Measurements from ENCODE around the gene GATA1. TPM values are rescaled to one million over a fixed set of nuclear protein-coding genes. Genes with fewer than 3 reads are reported as not detected.
A peak's percentile ranks its signal among the peaks of the same experiment; 100 is the strongest.
"Not testable (repeated sequence)": the region's sequence is repeated elsewhere in the genome, so short reads cannot be mapped to it uniquely, and the experiment has no call there.

GATA1 gene
- total RNA-seq, 2 experiments from 2014 or later: not detected

DNA sequence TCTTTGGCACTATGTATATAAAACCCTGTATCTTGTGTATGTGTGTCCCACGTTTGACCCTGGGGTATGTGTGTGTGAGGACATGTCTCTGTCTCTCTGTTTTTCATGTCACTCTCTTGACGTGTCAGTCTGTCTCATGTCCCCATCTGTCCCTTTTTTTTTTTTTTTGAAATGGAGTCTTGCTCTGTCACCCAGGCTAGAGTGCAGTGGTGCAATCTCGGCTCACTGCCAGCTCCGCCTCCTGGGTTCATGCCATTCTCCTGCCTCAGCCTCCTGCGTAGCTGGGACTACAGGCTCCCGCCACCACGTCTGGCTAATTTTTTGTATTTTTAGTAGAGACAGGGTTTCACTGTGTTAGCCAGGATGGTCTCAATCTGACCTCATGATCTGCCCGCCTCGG lies 33.0 kb downstream of the GATA1 start:
- H3K27me3 Mint-ChIP-seq (ENCODE audit: low read depth); H3K9me3 Mint-ChIP-seq; DNase-seq; CTCF ChIA-PET; intact Hi-C loops (cut with micrococcal nuclease); H3K27ac Mint-ChIP-seq; H3K4me3 Mint-ChIP-seq; H3K4me1 Mint-ChIP-seq (ENCODE audit: low read depth): not testable (repeated sequence)
- H3K36me3 Mint-ChIP-seq (ENCODE audit: low read depth): peaks cover 13% of the 10 kb centered on the region

DNA sequence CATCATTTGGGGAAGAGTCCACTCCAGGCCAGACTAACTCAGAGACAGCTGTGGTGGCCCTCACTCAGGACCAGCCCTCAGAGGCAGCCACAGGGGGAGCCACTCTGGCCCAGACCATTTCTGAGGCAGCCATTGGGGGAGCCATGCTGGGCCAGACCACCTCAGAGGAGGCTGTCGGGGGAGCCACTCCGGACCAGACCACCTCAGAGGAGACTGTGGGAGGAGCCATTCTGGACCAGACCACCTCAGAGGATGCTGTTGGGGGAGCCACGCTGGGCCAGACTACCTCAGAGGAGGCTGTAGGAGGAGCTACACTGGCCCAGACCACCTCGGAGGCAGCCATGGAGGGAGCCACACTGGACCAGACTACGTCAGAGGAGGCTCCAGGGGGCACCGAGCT lies 36.7 kb downstream of the GATA1 start:
- peaks cover 15% of the 10 kb centered on the region for H3K36me3 Mint-ChIP-seq (ENCODE audit: low read depth)
- no peak overlapping the region for H3K4me3 Mint-ChIP-seq
- DNase-seq: no peak
- no peaks in the 10 kb centered on the region for H3K9me3 Mint-ChIP-seq
- CTCF ChIA-PET: no interaction called here
- intact Hi-C loops (cut with micrococcal nuclease): no loop called here
- peaks cover 8% of the 10 kb centered on the region for H3K27me3 Mint-ChIP-seq (ENCODE audit: low read depth)
- no peak overlapping the region for H3K27ac Mint-ChIP-seq
- H3K4me1 Mint-ChIP-seq (ENCODE audit: low read depth): peaks cover 4% of the 10 kb centered on the region

DNA sequence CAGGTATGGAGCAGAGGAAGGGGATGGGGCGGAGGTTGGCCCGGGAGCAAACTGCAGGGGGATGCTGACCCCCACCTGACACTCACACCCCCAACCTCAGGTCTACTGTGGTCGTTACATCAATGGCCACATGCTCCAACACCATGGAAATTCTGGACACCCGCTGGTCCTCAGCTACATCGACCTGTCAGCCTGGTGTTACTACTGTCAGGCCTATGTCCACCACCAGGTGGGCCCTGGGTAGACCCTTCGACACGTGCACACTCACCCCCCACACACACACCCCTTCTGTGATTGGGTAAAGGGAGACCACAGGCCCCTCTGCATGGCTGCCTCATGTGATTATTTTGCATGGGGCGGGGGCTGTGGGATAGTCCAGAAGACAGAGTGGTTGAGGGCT lies 37.7 kb downstream of the GATA1 start:
- H3K9me3 Mint-ChIP-seq: no peaks in the 10 kb centered on the region
- peaks cover 14% of the 10 kb centered on the region for H3K36me3 Mint-ChIP-seq (ENCODE audit: low read depth)
- H3K4me3 Mint-ChIP-seq: no peak overlapping the region
- intact Hi-C loops (cut with micrococcal nuclease): no loop called here
- no peak overlapping the region for H3K27ac Mint-ChIP-seq
- H3K4me1 Mint-ChIP-seq (ENCODE audit: low read depth): peaks cover 4% of the 10 kb centered on the region
- DNase-seq: no peak
- CTCF ChIA-PET: no interaction called here
- peaks cover 9% of the 10 kb centered on the region for H3K27me3 Mint-ChIP-seq (ENCODE audit: low read depth)

GRCh38 chrX:48826135-48826875 lies 39.9 kb downstream of the GATA1 start, which contains the start of gene ERAS:
Gene ERAS (plus strand): TSS chrX:48826513. CDS start chrX:48829124, 2,611 bp downstream.
- CTCF ChIA-PET: interaction anchor here (0.6 kb wide), 1 partner anchor 21 kb away, joined by 3 read pairs; no protein-coding TSS in a partner anchor
- peaks cover 15% of the 10 kb centered on the region for H3K27me3 Mint-ChIP-seq (ENCODE audit: low read depth)
- no peak within 1 kb of the TSS for H3K4me3 Mint-ChIP-seq
- H3K9me3 Mint-ChIP-seq: no peaks in the 10 kb centered on the region
- DNase-seq: peak; percentile 18
- H3K27ac Mint-ChIP-seq: no peak within 1 kb of the TSS
- intact Hi-C loops (cut with micrococcal nuclease): no loop called here
- peaks cover 7% of the 10 kb centered on the region for H3K36me3 Mint-ChIP-seq (ENCODE audit: low read depth)
- peaks cover 4% of the 10 kb centered on the region for H3K4me1 Mint-ChIP-seq (ENCODE audit: low read depth)

DNA sequence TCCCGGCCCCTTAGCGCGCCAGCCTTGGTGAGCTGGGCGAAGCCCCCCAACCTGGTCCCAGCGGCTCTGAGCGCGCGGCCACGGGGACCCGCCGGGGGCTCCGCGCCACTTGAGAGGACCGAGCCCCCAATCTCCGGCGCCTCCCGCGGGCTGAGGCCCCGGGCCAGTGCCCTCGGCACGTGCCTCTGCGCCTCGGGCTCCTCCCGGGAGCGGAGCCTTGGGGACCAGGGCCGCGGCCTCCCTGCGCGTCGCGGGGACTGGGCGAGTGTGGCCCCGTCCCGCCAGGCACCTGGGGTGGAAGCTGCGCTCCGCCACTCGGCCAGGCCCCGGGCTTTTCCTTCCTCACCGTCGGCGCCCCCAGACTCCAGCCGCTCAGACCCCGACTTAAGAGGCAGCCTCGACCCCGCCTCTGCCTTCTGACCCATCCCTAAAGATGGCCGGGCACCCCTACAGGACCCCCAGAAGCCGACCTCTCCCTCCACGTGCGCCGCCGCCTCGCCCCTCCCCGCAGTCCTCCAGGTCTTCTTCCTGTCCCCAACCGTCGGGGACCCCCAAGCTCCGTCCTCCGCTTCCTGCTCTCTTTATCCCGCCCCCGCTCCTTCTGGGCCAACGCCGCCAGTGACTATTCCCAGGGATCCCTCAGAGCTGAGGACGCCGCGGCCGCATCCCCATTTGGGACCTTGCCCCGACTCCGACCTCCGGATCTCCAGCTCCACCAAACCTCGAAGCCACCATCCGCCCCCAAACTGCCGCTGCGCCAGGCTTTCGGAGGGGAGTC lies 40.7 kb downstream of the GATA1 start:
- no peak for DNase-seq
- peaks cover 7% of the 10 kb centered on the region for H3K36me3 Mint-ChIP-seq (ENCODE audit: low read depth)
- no peak overlapping the region for H3K27ac Mint-ChIP-seq
- intact Hi-C loops (cut with micrococcal nuclease): no loop called here
- H3K4me1 Mint-ChIP-seq (ENCODE audit: low read depth): peaks cover 4% of the 10 kb centered on the region
- CTCF ChIA-PET: no interaction called here
- H3K9me3 Mint-ChIP-seq: no peaks in the 10 kb centered on the region
- H3K4me3 Mint-ChIP-seq: no peak overlapping the region
- peaks cover 15% of the 10 kb centered on the region for H3K27me3 Mint-ChIP-seq (ENCODE audit: low read depth)

DNA sequence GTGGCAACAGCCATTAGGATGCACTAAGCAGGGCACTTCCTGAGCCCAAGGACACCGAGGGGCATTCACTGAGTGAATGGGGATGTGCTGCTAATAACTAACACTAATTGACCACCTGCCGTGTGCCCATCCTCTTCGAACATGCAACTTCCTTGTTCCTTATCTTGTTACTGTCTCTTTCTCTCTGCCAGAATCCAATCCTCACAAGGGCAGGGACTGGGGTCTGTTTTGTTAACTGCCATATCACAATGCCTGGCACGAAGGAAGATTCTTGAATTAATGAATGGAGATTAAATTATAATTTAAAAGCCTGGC lies 41.2 kb downstream of the GATA1 start:
- intact Hi-C loops (cut with micrococcal nuclease): no loop called here
- CTCF ChIA-PET: interaction anchor here (0.6 kb wide), 1 partner anchor 15 kb away, joined by 3 read pairs; no protein-coding TSS in a partner anchor
- no peak for DNase-seq
- Mint-ChIP-seq H3K27ac (no peak overlapping the region), H3K4me3 (no peak overlapping the region), H3K9me3 (no peaks in the 10 kb centered on the region), H3K27me3 (ENCODE audit: low read depth) (peaks cover 16% of the 10 kb centered on the region), H3K36me3 (ENCODE audit: low read depth) (peaks cover 7% of the 10 kb centered on the region), H3K4me1 (ENCODE audit: low read depth) (peaks cover 4% of the 10 kb centered on the region)

DNA sequence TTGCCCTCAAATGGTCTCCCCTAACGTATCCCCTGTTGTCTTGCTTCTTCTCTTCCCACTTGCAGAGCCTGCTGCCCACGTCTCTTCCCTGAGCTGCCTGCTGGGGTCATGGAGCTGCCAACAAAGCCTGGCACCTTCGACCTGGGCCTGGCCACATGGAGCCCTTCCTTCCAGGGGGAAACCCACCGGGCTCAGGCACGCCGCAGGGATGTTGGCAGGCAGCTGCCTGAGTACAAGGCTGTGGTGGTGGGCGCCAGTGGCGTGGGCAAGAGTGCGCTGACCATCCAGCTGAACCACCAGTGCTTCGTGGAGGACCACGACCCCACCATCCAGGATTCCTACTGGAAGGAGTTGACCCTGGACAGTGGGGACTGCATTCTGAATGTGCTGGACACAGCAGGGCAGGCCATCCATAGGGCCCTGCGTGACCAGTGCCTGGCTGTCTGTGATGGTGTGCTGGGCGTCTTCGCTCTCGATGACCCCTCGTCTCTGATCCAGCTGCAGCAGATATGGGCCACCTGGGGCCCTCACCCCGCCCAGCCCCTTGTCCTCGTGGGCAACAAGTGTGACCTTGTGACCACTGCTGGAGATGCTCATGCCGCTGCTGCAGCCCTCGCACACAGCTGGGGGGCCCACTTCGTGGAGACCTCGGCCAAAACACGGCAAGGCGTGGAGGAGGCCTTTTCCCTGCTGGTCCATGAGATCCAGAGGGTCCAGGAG lies 42.8 kb downstream of the GATA1 start:
- H3K4me3 Mint-ChIP-seq: no peak overlapping the region
- H3K36me3 Mint-ChIP-seq (ENCODE audit: low read depth): peaks cover 2% of the 10 kb centered on the region
- no peak for DNase-seq
- CTCF ChIA-PET: no interaction called here
- peaks cover 25% of the 10 kb centered on the region for H3K27me3 Mint-ChIP-seq (ENCODE audit: low read depth)
- H3K9me3 Mint-ChIP-seq: no peaks in the 10 kb centered on the region
- intact Hi-C loops (cut with micrococcal nuclease): no loop called here
- H3K4me1 Mint-ChIP-seq (ENCODE audit: low read depth): peaks cover 9% of the 10 kb centered on the region
- no peak overlapping the region for H3K27ac Mint-ChIP-seq

DNA sequence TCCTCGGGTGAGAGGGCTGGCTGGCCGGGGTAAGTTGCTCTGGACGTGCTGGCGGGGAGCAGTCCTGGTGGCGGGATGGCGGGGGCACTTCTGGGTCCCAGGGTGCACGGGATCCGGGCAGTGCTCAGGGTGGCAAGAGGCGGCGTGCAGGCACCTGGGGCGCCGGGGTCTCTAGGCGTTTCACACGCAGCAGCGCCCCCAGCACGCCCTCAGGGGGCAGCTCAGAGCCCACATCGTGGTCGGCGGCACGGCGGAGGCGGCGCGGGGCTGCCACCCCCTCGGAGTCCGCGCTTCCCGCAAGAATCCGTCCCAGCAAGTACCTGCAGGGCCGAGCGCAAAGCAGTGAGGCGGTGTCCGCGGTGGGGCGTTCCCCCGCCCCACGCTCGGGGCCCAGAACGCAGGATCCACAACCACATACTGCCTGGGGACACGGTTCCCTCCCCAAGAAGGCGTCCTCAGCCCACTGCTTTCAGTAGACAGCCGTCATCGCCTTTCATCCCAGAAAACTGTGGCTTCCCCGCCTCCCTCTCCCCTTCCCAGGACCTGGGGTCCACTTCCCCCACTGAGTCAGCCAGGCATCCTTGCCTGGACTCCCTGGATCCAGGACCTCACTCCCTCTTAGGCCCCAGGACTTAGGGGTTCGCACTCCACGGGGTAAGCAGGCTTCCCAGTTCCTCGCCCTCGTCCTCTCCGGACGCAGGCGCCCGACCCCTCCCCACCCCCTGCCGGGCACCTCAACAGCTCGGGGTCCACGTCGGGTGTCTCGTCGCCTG lies 44.9 kb downstream of the GATA1 start:
- no peaks in the 10 kb centered on the region for H3K9me3 Mint-ChIP-seq
- no peak overlapping the region for H3K27ac Mint-ChIP-seq
- intact Hi-C loops (cut with micrococcal nuclease): no loop called here
- no peaks in the 10 kb centered on the region for H3K36me3 Mint-ChIP-seq (ENCODE audit: low read depth)
- no peak overlapping the region for H3K4me3 Mint-ChIP-seq
- peaks cover 14% of the 10 kb centered on the region for H3K4me1 Mint-ChIP-seq (ENCODE audit: low read depth)
- DNase-seq: no peak
- H3K27me3 Mint-ChIP-seq (ENCODE audit: low read depth): peaks cover 26% of the 10 kb centered on the region
- CTCF ChIA-PET: no interaction called here

DNA sequence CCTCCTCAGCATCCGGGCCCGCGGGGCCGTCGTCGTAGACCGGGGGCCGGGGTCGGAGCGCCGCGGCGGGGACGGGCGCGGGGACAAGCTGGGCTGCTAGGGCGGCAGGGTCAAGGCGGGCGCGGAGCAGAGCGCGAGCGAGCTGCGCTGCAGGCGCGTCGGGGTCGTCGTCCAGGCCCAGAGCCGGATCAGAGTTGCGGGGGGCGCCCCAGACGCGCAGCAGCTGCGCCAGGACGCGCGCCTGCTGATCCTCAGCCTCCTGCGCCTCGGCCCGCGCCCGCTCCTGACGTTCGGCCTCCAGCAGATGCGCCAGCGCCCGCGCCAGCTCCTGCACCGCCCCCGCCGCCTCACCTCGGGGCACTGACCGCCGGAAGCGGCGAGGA lies 45.5 kb downstream of the GATA1 start:
- CTCF ChIA-PET: no interaction called here
- H3K27ac Mint-ChIP-seq: no peak overlapping the region
- intact Hi-C loops (cut with micrococcal nuclease): no loop called here
- no peaks in the 10 kb centered on the region for H3K36me3 Mint-ChIP-seq (ENCODE audit: low read depth)
- no peaks in the 10 kb centered on the region for H3K9me3 Mint-ChIP-seq
- no peak for DNase-seq
- H3K4me3 Mint-ChIP-seq: no peak overlapping the region
- H3K27me3 Mint-ChIP-seq (ENCODE audit: low read depth): peaks cover 27% of the 10 kb centered on the region
- H3K4me1 Mint-ChIP-seq (ENCODE audit: low read depth): peaks cover 16% of the 10 kb centered on the region

DNA sequence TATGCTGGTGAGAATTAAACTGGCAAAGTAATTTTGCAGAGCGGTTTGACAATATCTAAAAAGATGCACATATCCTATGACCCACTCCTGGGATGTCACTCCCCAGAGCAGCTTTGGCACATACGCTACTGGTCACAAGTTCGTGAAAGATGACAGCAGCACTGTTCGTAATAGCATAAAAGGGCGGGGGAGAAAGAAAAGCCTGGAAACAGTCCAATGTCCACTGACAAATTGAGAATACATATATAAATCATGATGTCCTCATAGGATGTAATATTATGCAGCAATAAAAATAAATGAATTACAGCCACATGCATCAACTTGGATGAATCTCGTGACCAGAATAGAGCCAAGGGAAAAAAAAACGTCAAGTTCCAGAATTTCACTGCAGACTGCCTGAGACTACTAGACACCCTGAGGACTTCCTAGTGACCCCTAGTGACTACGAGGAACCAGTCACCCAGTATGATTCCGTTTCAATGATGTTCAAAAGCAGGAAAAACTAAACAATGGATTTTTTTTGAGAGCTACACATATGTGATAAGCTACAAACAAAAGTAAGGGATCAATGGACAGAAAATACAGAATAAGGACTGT lies 47.2 kb downstream of the GATA1 start:
- Mint-ChIP-seq H3K4me3 (no peak overlapping the region), H3K9me3 (no peaks in the 10 kb centered on the region), H3K4me1 (ENCODE audit: low read depth) (peaks cover 14% of the 10 kb centered on the region), H3K27ac (no peak overlapping the region), H3K36me3 (ENCODE audit: low read depth) (no peaks in the 10 kb centered on the region), H3K27me3 (ENCODE audit: low read depth) (peaks cover 20% of the 10 kb centered on the region)
- CTCF ChIA-PET: no interaction called here
- DNase-seq: no peak
- intact Hi-C loops (cut with micrococcal nuclease): no loop called here

DNA sequence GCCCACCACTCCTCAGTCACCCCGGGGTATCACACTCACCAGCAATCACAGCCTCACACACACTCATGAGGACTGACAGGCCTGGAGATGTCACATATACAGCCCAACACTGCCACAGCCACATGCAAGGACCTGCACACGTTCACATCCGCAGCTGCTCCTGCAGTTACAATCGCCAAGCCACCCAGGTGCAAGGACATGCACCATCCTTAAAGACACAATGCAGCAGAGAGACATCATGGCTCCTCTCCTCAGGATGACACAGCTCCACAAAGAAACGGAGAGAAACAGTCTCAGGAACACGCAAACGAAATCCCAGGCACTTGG lies 48.0 kb downstream of the GATA1 start:
- CTCF ChIA-PET: no interaction called here

More for the DNA sequence above, 48.0 kb downstream of the GATA1 start:
- Mint-ChIP-seq H3K27me3 (ENCODE audit: low read depth) (peaks cover 20% of the 10 kb centered on the region), H3K27ac (no peak overlapping the region), H3K4me1 (ENCODE audit: low read depth) (peaks cover 14% of the 10 kb centered on the region), H3K9me3 (no peaks in the 10 kb centered on the region), H3K36me3 (ENCODE audit: low read depth) (no peaks in the 10 kb centered on the region), H3K4me3 (peak overlapping the region; percentile 70)
- intact Hi-C loops (cut with micrococcal nuclease): no loop called here
- peak; percentile 12 for DNase-seq

All from activated naive CD4-positive, alpha-beta T cell treated with anti-CD3 and anti-CD28 coated beads for 36 hours (primary cell).